ENCODE measurements around the gene TMED8.

TMED8 gene

DNA sequence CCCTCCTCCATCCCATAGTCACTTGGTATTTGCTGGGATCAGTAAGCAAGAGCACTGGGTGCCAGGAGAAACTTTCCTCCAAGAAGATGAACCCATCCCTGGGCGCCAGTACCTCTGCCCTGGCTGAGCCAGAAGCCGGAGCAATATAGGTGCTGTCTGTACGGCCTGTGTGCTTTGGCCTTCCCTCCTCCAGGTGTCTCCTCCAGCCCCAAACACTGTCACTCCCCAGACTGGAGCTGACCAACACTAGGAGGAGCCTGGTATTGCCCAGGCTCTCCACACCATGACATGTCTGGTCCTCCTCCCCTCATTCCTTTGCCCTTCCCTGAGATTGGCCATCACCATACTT, 51.2 kb downstream of the TMED8 start:
- CTCF ChIA-PET = interaction anchor here (0.6 to 1.3 kb wide), 3 partner anchors 10 to 175 kb away, joined by 3 to 7 read pairs (median 4); no protein-coding TSS in a partner anchor

DNA sequence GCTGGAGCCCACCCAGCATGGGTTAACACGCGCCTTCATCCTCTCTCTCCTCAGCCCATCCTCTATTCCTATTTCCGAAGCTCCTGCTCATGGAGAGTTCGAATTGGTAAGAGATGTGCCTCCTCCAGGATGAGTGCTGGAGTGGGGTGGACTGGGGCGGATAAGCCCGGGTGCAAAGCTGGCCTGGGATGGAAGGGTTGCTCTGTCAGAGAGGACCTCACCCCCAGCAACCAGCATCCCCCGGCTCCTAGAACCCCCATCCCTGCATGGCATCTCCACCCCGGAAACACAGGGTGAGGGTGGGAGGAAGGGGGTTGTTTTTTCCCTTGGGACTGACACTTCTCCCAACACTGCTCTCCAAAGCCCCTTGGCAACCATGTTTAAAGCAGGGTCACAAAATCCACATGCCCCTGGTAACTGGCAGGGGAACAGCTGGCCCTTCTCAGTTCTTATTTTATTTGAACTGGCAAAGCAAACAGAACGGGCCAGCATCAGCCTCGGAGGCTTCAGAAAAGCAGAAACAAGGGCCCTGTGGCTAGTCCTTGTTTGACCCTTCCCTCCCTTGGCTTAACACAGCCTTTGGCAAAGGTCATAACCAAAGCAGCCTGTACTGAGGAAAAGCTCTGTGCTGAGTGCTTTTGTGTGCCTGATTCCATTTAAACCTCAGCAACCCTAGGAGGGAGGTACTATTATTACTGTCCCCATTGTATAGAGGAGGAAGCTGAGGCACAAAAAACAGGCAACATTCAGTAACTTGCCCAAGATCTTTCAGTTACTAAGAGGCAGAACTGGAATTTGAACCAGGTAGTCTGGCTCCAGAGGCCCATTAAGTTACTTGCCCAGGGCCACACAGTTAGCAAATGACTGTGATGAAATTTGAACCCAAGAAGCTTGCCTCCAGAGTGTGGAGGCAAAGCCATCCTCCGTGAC, 51.8 kb downstream of the TMED8 start:
- CTCF ChIA-PET = interaction anchor here (0.6 to 1.3 kb wide), 5 partner anchors 9 to 174 kb away, joined by 3 to 7 read pairs (median 4); partner anchors contain the start of genes SAMD15 and TMED8
- Histone ChIP-seq H3K4me1 (ENCODE audit: control insufficient read depth, insufficient read depth, low read length) (no peaks in the 10 kb centered on the region), H3K4me3 (ENCODE audit: low read depth, low read length) (no peak overlapping the region), H3K27ac (ENCODE audit: extremely low read depth, low read depth, low read length) (no peak overlapping the region), H3K36me3 (ENCODE audit: control insufficient read depth in 2 of 2, insufficient read depth in 1 of 2, low read length in 2 of 2) (no peaks in the 10 kb centered on the region; a peak in 1 of 3 replicates), H3K9me3 (ENCODE audit: control insufficient read depth, insufficient read depth, low read depth, low read length) (no peaks in the 10 kb centered on the region)
- TF ChIP-seq MEIS1 (CRISPR knock-in tag; IDR thresholded peaks at IDR 0.05; ENCODE audit: borderline replicate concordance) = no peak
- TF ChIP-seq ZNF776 (tag by site-specific recombination; IDR thresholded peaks at IDR 0.05; ENCODE audit: borderline replicate concordance) = no peak
- TF ChIP-seq ZNF623 (tag by site-specific recombination; IDR thresholded peaks at IDR 0.05) = 0 out of 2 replicates have a peak, but pooled peaks have one; percentile 31
- POLR2A ChIA-PET = interaction anchor here (1.0 to 1.1 kb wide), 2 partner anchors 11 to 52 kb away, joined by 3 to 4 read pairs; partner anchors contain the start of genes SAMD15 and TMED8

More for the DNA sequence above, 51.2 kb downstream of the TMED8 start:
- no peak overlapping the region for H3K4me3 ChIP-seq (ENCODE audit: low read depth, low read length)
- H3K9me3 ChIP-seq (ENCODE audit: control insufficient read depth, insufficient read depth, low read depth, low read length) = no peaks in the 10 kb centered on the region
- H3K4me1 ChIP-seq (ENCODE audit: control insufficient read depth, insufficient read depth, low read length) = no peaks in the 10 kb centered on the region
- POLR2A ChIA-PET = interaction anchor here (1.0 to 1.1 kb wide), 2 partner anchors 10 to 51 kb away, joined by 3 to 4 read pairs; partner anchors contain the start of genes SAMD15 and TMED8
- no peaks in the 10 kb centered on the region; a peak in 1 of 3 replicates for H3K36me3 ChIP-seq (ENCODE audit: control insufficient read depth in 2 of 2, insufficient read depth in 1 of 2, low read length in 2 of 2)
- no peak overlapping the region for H3K27ac ChIP-seq (ENCODE audit: extremely low read depth, low read depth, low read length)
- TF ChIP-seq, protein P1, sequence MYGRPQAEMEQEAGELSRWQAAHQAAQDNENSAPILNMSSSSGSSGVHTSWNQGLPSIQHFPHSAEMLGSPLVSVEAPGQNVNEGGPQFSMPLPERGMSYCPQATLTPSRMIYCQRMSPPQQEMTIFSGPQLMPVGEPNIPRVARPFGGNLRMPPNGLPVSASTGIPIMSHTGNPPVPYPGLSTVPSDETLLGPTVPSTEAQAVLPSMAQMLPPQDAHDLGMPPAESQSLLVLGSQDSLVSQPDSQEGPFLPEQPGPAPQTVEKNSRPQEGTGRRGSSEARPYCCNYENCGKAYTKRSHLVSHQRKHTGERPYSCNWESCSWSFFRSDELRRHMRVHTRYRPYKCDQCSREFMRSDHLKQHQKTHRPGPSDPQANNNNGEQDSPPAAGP (tag by site-specific recombination; IDR thresholded peaks at IDR 0.05) = no peak
- TF ChIP-seq KLF10 (tag by site-specific recombination; IDR thresholded peaks at IDR 0.05) = no peak
- no peak for TF ChIP-seq TRIM28 (IDR thresholded peaks at IDR 0.05; ENCODE audit: borderline replicate concordance, low read length)
- TF ChIP-seq ZNF626 (tag by site-specific recombination; IDR thresholded peaks at IDR 0.05) = no peak
- TF ChIP-seq ZNF610 (tag by site-specific recombination; IDR thresholded peaks at IDR 0.05; ENCODE audit: borderline replicate concordance) = no peak
- no peak for TF ChIP-seq ZNF169 (tag by site-specific recombination; IDR thresholded peaks at IDR 0.05)
- TF ChIP-seq ZSCAN23 (tag by site-specific recombination; IDR thresholded peaks at IDR 0.05) = no peak
- no peak for TF ChIP-seq ZNF19 (tag by site-specific recombination; IDR thresholded peaks at IDR 0.05; ENCODE audit: low read depth)
- TF ChIP-seq, protein P2, sequence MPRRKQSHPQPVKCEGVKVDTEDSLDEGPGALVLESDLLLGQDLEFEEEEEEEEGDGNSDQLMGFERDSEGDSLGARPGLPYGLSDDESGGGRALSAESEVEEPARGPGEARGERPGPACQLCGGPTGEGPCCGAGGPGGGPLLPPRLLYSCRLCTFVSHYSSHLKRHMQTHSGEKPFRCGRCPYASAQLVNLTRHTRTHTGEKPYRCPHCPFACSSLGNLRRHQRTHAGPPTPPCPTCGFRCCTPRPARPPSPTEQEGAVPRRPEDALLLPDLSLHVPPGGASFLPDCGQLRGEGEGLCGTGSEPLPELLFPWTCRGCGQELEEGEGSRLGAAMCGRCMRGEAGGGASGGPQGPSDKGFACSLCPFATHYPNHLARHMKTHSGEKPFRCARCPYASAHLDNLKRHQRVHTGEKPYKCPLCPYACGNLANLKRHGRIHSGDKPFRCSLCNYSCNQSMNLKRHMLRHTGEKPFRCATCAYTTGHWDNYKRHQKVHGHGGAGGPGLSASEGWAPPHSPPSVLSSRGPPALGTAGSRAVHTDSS (tag by site-specific recombination; IDR thresholded peaks at IDR 0.05) = no peak
- TF ChIP-seq ZNF623 (tag by site-specific recombination; IDR thresholded peaks at IDR 0.05) = no peak
- TF ChIP-seq BCL11A (tag by site-specific recombination; IDR thresholded peaks at IDR 0.05; ENCODE audit: low read depth) = no peak
- no peak for TF ChIP-seq ZNF76 (tag by site-specific recombination; IDR thresholded peaks at IDR 0.05; ENCODE audit: borderline replicate concordance, low read depth)
- TF ChIP-seq ZNF350 (tag by site-specific recombination; IDR thresholded peaks at IDR 0.05) = no peak
- no peak for TF ChIP-seq GFI1B (tag by site-specific recombination; IDR thresholded peaks at IDR 0.05)
- TF ChIP-seq ZNF596 (tag by site-specific recombination; IDR thresholded peaks at IDR 0.05) = no peak
- TF ChIP-seq ZNF335 (tag by site-specific recombination; conservative IDR thresholded peaks at IDR 0.05) = no peak
- TF ChIP-seq YY2 (tag by site-specific recombination; IDR thresholded peaks at IDR 0.05) = no peak
- TF ChIP-seq ZNF529 (tag by site-specific recombination; IDR thresholded peaks at IDR 0.05; ENCODE audit: insufficient replicate concordance) = no peak
- TF ChIP-seq, protein P3, sequence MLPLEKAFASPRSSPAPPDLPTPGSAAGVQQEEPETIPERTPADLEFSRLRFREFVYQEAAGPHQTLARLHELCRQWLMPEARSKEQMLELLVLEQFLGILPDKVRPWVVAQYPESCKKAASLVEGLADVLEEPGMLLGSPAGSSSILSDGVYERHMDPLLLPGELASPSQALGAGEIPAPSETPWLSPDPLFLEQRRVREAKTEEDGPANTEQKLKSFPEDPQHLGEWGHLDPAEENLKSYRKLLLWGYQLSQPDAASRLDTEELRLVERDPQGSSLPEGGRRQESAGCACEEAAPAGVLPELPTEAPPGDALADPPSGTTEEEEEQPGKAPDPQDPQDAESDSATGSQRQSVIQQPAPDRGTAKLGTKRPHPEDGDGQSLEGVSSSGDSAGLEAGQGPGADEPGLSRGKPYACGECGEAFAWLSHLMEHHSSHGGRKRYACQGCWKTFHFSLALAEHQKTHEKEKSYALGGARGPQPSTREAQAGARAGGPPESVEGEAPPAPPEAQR (tag by site-specific recombination; IDR thresholded peaks at IDR 0.05) = no peak
